Omental fat pad (tissue), 4 donors: ENCODE data around the gene SAMD4A. TPM values are rescaled to one million over a fixed set of nuclear protein-coding genes. Genes with fewer than 3 reads are reported as not detected.

Experiments used
- ATAC-seq: fragments of 150-250 bp; one replicate; pipeline ENCODE4 v1.9.1; 2016; ENCODE audit warnings: mild to moderate bottlenecking, moderate library complexity; ENCODE audit not compliant: low FRiP score
- DNase-seq: peaks from one replicate; pipeline ENCODE4 v3.0.0-alpha.2; 2019; ENCODE audit warnings: low spot score
- total RNA-seq, 4 donors: library from RNA; depleted of rRNA; stranded (reverse); fragments of >200 nt; gene quantifications; one replicate each; pipeline ENCODE4 v1.1.0, GENCODE V29; 2016
- TF ChIP-seq, protein P1 (sequence below), 3 donors: fragments of 450-650 bp; IDR thresholded peaks; one replicate each; pipeline ENCODE4 v1.5.1; 2016 to 2017; ENCODE audit warnings: antibody characterized with exemption in 3 of 3, mild to moderate bottlenecking in 3 of 3, moderate library complexity in 2 of 3

The SAMD4A gene
- total RNA-seq, 4 donors from 2014 or later: 33.9 to 116 (median 38.3) TPM

GRCh38 chr14:54564868-54565784, 1.8 kb upstream of the SAMD4A start:
- DNase-seq (peak; percentile 31), ATAC-seq (peak; percentile 45)
- TF ChIP-seq, protein P1, sequence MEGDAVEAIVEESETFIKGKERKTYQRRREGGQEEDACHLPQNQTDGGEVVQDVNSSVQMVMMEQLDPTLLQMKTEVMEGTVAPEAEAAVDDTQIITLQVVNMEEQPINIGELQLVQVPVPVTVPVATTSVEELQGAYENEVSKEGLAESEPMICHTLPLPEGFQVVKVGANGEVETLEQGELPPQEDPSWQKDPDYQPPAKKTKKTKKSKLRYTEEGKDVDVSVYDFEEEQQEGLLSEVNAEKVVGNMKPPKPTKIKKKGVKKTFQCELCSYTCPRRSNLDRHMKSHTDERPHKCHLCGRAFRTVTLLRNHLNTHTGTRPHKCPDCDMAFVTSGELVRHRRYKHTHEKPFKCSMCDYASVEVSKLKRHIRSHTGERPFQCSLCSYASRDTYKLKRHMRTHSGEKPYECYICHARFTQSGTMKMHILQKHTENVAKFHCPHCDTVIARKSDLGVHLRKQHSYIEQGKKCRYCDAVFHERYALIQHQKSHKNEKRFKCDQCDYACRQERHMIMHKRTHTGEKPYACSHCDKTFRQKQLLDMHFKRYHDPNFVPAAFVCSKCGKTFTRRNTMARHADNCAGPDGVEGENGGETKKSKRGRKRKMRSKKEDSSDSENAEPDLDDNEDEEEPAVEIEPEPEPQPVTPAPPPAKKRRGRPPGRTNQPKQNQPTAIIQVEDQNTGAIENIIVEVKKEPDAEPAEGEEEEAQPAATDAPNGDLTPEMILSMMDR (IDR thresholded peaks at IDR 0.05): peak in 1 of 3 donors; percentile 3

- TF ChIP-seq, protein P1 (IDR thresholded peaks at IDR 0.05): no peak
- peak; percentile 74 for DNase-seq
- peak; percentile 72 for ATAC-seq
Observed at GRCh38 chr14:54565785-54566409, 1.0 kb upstream of the SAMD4A start.

DNA sequence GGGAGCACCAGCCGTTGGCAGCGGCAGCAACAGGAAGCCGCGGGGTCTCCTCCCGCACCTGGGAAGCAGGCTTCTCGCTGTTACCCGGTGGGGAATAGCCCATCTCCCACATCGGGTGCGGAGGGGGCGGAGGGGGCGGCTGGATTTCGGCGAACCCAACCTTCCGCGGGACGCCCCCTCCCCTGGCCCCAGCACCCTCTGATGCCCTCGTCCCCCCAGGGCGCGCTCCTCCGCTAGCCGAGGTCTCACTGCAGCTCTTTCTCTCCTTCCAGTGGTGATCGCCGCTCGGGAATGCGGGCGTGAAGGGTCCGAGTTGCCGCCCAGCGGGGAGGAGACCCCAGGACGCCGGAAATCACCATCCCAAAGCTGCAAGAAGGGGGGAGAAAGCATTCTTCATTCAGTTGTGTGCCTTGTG, 303 bp downstream of the SAMD4A start:
- no peak for DNase-seq
- no peak for ATAC-seq
- TF ChIP-seq, protein P1 (IDR thresholded peaks at IDR 0.05): no peak

- TF ChIP-seq, protein P1 (IDR thresholded peaks at IDR 0.05): no peak
- ATAC-seq (no peak), DNase-seq (no peak)
Observed at GRCh38 chr14:54567639-54568561, 972 bp downstream of the SAMD4A start.

DNA sequence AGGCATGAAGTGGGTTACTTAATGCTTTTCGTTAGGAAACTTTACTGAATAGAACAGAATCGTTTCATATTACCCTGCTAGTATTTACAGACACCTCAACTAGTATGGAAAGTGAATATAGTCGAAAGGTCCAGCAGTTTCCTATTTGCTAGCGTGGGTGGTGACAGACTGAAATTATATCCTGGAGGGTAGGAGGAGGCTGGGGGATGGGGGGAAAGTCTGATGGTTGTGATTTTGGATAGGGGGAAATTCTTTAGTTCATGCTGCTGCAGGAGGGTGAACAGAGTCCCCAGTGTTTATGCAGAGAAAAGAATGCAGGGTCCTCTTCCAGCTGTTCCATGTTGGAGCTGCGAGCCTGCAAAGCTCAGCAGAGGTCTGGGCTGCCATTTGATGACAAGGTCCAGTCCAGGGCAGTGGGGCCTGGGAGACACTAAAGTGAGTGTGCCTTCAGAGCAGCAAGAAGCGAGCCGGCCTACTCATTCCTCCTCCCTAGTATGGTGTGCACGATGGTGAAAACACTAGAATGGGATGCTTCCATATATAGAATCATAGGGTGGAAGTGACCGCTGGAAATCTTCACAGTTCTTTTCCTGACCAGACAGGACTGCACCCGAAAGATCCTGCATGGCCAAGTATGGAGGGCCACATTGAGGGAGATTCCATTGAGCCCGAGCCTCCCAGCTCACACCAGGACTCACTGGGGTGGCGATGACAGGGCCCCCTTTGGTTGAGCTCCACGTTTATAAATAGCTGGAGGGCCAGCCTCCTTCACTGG, 2.1 kb downstream of the SAMD4A start:
- TF ChIP-seq, protein P1 (IDR thresholded peaks at IDR 0.05): no peak
- no peak for DNase-seq
- no peak for ATAC-seq

- DNase-seq (no peak), ATAC-seq (no peak)
- TF ChIP-seq, protein P1 (IDR thresholded peaks at IDR 0.05): no peak
Observed at GRCh38 chr14:54570047-54570446, 3.1 kb downstream of the SAMD4A start.
